NCI-H748 (cell line): Measurements from ENCODE around the gene MSI1.

Experiments
- DNase-seq: peaks from one replicate; lab custom pipeline; 2025; ENCODE audit not compliant: unreplicated experiment; lab: John Stamatoyannopoulos, UW

MSI1 gene

GRCh38 chr12:120377611-120378010 is 8.6 kb upstream of the MSI1 start:
- no peak for DNase-seq

GRCh38 chr12:120376934-120377572 is 8.1 kb upstream of the MSI1 start:
- DNase-seq, result no peak

- no peak for DNase-seq
These were observed 7.5 kb upstream of the MSI1 start for GRCh38 chr12:120376416-120376815.

GRCh38 chr12:120376009-120376408 is 7.0 kb upstream of the MSI1 start:
- DNase-seq, result no peak

- no peak for DNase-seq
These were observed 4.7 kb upstream of the MSI1 start for GRCh38 chr12:120373683-120374082.

GRCh38 chr12:120370343-120371243 is 1.6 kb upstream of the MSI1 start:
- DNase-seq, result no peak

GRCh38 chr12:120369603-120370342 is 809 bp upstream of the MSI1 start:
- no peak for DNase-seq

- DNase-seq, result peak; percentile 48
These were observed 808 bp downstream of the MSI1 start for GRCh38 chr12:120367924-120368788.

GRCh38 chr12:120367233-120367923 is 1.6 kb downstream of the MSI1 start:
- peak; percentile 56 for DNase-seq

- DNase-seq, result no peak
These were observed 2.1 kb downstream of the MSI1 start for GRCh38 chr12:120366845-120367232.

GRCh38 chr12:120366341-120366705 is 2.6 kb downstream of the MSI1 start:
- DNase-seq, result no peak

GRCh38 chr12:120365675-120366340 is 3.2 kb downstream of the MSI1 start:
- DNase-seq, result no peak

GRCh38 chr12:120364487-120364886 is 4.5 kb downstream of the MSI1 start:
- DNase-seq, result no peak

GRCh38 chr12:120363274-120363855 is 5.6 kb downstream of the MSI1 start:
- DNase-seq, result peak; percentile 17

GRCh38 chr12:120362516-120363273 is 6.3 kb downstream of the MSI1 start:
- DNase-seq, result no peak

- peak; percentile 98 for DNase-seq
These were observed 7.3 kb downstream of the MSI1 start for GRCh38 chr12:120361506-120362208.

GRCh38 chr12:120359128-120359527 is 9.8 kb downstream of the MSI1 start:
- no peak for DNase-seq
